GM21528 (cell line): ENCODE results near the gene SPINK4.

Experiments used
- ATAC-seq: cut with Tn5 transposase; IDR thresholded peaks from one replicate; pipeline ENCODE4 v1.9.1; 2021; ENCODE audit warnings: mild to moderate bottlenecking, moderate library complexity; ENCODE audit not compliant: unreplicated experiment, low FRiP score

SPINK4 gene, protein sequence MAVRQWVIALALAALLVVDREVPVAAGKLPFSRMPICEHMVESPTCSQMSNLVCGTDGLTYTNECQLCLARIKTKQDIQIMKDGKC

GRCh38 chr9:33239921-33240320, at the start of gene SPINK4:
Gene SPINK4 (plus strand): TSS chr9:33240167. CDS start chr9:33240209, 42 bp downstream.
- no peak for ATAC-seq

GRCh38 chr9:33192493-33193255, 47.3 kb upstream of the SPINK4 start:
- ATAC-seq = no peak

GRCh38 chr9:33193818-33194217, 46.1 kb upstream of the SPINK4 start:
- no peak for ATAC-seq

- no peak for ATAC-seq
Observed at GRCh38 chr9:33196736-33197135, 43.2 kb upstream of the SPINK4 start.

GRCh38 chr9:33197279-33198152, 42.5 kb upstream of the SPINK4 start:
- no peak for ATAC-seq

- no peak for ATAC-seq
Observed at GRCh38 chr9:33198165-33198564, 41.8 kb upstream of the SPINK4 start.

GRCh38 chr9:33202018-33202417, 37.9 kb upstream of the SPINK4 start:
- ATAC-seq = peak; percentile 61

DNA sequence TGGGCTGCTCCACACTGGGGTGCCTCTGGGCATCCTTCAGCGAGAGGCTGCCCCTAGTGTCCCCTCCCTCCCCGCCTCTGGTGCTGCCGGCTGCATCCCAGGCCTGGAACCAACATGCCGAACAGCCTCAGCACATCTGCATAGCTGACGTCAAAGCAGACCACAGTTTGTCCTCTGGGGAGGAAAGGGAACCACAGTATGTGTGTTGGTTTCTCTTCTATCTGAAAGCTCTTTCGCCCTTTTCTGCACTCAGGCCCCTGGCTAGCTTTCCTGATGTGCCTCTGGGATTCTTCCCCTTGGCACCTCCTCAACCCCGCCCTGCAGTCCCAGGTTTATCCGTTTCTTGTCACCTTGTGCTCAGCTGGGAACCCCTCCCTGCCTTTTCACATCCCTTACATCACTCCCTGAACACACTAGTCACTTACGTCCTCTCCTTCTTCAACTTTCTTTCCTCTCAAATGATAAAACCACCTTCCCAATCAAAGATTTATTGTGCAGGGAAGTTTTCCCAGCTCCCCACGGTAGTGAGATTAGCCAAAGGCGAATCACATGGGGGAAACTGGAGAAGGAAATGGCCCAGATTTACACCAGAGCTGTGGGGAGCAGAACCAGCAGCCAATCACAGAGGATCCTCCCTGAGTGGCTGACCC, 37.3 kb upstream of the SPINK4 start:
- peak; percentile 99 for ATAC-seq

DNA sequence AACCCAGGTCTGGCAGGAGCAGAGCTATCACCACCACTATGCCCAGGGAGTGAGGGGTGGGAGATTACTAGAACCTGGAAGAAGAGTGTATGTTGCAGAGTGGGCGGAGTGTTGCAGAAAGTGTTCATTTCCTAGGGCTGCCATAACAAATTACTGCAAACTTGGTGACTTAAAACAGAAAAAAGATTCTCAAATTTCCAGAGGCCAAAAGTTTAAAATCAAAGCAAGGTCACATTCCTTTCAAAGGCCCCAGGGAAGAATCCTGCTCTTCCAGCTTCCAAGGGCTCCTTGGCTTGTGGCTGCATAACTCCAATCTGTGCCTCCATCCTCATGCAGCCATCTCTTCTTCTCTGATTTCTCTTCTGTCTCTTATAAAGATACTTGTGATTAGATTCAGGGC, 30.6 kb upstream of the SPINK4 start:
- no peak for ATAC-seq

DNA sequence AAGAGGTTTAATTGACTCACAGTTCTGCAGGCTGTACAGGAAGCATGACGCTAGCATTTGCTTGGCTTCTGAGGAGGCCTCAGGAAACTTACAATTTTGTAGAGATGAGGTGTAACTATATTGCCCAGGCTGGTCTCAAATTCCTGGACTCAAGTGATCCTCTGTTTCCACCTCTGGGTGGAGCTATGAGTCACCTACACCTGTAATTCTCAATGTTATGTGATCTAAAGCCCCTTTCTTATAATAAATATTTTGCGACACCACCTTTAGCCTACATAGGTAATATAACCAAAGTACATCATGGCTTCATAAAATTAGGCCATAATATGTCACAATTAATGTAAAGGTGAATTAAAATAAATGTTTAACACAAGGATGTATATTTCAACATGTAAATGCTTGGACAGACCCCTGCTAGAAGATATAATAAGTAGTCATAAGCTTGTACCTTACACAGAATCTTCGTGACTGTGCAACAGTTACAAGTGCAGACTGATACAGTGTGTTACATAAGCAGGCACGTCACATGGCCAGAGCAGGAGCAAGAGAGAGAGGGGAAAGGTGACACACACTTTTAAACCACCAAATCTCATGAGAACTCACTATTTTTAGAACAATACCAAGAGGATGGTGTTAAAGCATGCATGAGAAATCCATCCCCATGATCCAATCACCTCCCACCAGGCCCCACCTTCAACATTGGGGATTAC, 29.8 kb upstream of the SPINK4 start:
- ATAC-seq = no peak

DNA sequence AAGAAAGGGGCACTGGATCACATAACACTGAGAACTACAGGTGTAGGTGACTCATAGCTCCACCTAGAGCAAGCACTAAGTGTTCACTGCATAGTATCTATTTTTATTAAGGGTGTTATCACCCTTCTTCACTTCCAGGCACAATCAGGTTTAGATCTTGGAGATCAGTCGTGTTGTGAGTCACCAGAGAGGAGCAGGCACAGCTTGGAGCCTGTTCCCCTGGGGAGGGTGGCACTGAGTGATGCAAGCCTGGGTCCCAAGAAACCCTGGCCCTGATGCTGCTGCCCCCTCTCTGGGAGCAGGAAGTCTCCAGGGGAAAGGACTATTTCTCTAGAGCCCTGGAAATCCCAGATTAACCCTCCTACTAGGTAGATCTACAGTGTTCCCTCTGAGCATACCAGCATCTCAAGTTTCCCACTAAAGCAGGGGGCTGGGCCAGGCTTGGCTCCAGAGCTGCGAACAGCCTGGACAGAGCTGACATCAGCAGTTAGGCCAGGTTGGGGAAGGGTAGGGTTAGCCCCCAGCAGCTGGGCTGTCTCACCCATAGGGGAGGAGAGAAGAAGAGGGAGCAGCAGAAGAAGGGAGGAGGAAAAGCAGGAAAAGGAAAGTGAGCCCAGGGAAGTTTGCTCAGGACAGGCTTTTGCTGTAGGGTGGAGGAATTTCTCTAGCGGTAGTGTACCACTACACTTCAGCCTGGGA, 28.1 kb upstream of the SPINK4 start:
- ATAC-seq = no peak

GRCh38 chr9:33220681-33221567, 19.0 kb upstream of the SPINK4 start:
- ATAC-seq = no peak

DNA sequence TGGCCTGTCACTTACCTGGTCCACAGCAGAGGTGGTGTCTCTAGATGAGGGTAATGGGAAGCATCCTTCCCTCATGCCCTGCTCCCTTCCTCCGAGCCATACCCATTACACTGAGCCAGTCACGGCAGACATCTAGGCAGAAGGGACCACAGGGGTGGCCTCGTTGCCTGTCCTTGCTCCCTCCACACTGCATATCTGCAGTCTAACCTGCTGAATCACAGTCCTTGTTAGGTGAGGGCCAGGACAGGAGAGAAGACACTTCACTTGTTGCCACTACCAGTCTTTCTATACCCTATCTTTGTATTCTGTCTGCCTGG, 18.4 kb upstream of the SPINK4 start:
- ATAC-seq = no peak

DNA sequence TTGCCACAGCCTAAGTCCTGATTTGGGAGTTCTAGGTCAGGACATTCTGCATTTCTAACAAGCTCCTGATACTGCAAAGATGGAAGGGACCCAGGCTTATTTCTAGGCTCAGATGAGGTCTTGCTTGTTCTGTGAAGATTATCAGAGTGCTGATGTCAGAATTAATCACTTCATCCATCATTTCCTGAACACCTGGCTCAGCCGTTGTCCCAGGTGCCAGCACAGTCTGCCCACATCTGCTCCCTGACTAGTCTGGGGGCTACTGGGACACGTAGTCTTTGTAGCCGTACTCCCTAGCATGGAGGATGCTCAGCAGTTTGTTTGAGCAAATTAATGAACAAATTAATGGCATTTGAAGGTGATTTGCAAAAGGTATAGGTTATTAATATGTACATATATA, 17.9 kb upstream of the SPINK4 start:
- no peak for ATAC-seq

GRCh38 chr9:33223696-33224095, 16.3 kb upstream of the SPINK4 start:
- ATAC-seq = no peak

DNA sequence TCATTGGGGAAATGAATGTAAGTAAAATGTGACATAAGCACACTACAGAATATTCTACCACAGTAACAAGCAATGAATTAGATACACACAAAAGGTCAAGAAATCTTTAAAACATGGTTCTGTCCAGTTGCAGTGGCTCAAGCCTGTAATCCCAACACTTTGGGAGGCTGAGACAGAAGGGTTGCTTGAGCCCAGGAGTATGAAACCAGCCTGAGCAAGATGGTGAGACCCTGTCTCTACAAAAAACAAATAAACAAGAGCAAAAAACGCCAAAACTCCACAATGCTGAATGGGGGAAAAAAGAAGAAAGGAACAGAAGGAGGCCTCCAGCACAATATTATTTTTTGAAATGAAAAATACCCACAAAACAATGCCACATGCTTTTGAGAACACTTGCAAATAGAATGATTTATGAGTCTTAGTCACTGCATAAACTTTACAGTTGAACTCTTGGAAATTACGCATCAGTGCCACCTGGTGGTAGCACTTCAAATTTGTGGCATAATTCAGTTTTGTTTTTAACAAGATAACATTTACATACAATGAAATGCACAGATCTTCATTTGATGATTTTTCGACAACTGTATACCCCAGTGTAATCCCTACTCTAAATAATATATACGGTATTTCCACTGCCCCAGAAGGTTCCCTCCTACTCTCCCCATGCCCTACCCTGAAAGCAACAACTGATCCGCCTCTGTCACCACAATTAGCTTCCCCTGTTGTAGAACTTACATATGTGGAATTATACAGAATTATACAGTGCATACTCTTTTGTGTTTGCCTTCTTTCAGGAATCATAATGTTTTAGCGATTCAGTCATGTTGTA, 14.4 kb upstream of the SPINK4 start:
- ATAC-seq = no peak

DNA sequence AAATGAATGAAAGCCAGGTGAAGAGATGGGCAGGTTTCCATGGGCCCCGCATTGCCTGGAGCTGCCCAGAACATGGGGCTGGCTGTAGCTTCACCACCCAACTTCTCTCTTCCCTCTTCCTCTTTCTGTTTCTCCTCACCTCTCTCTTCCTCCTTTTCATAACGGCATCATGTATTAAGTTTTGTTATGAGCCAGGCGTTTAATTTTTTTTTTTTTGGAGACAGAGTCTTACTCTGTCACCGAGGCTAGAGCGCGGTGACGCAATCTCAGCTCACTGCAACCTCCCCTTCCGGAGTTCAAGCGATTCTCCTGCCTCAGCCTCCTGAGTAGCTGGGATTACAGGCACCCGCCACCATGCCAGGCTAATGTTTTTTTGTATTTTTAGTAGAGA, 13.0 kb upstream of the SPINK4 start:
- ATAC-seq = peak; percentile 64

DNA sequence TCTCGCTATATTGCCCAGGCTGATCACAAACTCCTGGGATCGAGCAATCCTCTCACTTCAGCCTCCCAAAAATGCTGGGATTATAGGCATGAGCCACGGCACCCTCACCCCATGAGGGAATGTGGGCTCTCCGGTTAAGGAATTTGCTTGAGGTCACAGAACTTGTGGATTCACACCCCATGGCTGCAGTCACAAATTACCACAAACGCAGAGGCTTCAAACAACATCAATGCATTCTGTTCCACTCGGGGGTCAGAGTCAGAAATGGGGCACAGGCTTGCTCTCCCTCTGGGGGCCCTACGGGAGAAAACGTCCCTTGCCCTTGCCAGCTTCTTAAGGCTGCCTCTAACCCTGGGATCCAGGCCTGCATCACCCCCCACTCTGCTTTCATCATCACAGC, 12.2 kb upstream of the SPINK4 start:
- no peak for ATAC-seq
